Endothelial cell (in vitro differentiated cells): ENCODE measurements around the gene PPP2R2B. TPM values are rescaled to one million over a fixed set of nuclear protein-coding genes. Genes with fewer than 3 reads are reported as not detected.

Source experiments
- DNase-seq: peaks from one replicate; pipeline ENCODE4 v3.0.0; 2021; ENCODE audit warnings: low spot score
- H3K27ac Mint-ChIP-seq: one replicate; pipeline ENCODE4 v1.8.0; 2021; ENCODE audit warnings: mixed read lengths, inconsistent platforms; ENCODE audit not compliant: unreplicated experiment
- H3K27me3 Mint-ChIP-seq: one replicate; pipeline ENCODE4 v1.8.0; 2021; ENCODE audit warnings: mild to moderate bottlenecking, moderate library complexity, mixed read lengths, inconsistent platforms; ENCODE audit not compliant: unreplicated experiment
- H3K36me3 Mint-ChIP-seq: one replicate; pipeline ENCODE4 v1.8.0; 2021; ENCODE audit warnings: mild to moderate bottlenecking, low read depth, mixed read lengths, inconsistent platforms; ENCODE audit not compliant: unreplicated experiment
- H3K4me1 Mint-ChIP-seq: one replicate; pipeline ENCODE4 v1.8.0; 2021; ENCODE audit warnings: mild to moderate bottlenecking, mixed read lengths, inconsistent platforms; ENCODE audit not compliant: unreplicated experiment
- H3K4me3 Mint-ChIP-seq: one replicate; pipeline ENCODE4 v1.8.0; 2021; ENCODE audit warnings: mild to moderate bottlenecking, mixed read lengths, inconsistent platforms; ENCODE audit not compliant: unreplicated experiment
- H3K9me3 Mint-ChIP-seq: one replicate; pipeline ENCODE4 v1.8.0; 2021; ENCODE audit warnings: mixed read lengths, inconsistent platforms; ENCODE audit not compliant: unreplicated experiment
- CTCF ChIP-seq: fragments of 200-600 bp; sonication (generic); IDR thresholded peaks from one replicate; pipeline ENCODE4 v1.5.0; 2021; ENCODE audit warnings: antibody characterized with exemption; ENCODE audit not compliant: unreplicated experiment
- total RNA-seq: library from RNA; stranded (reverse); fragmentation: NEBNext Ultra II Directional; extraction: Animal tissue kit (Norgen Biotek cat#: 25700); gene quantifications from one replicate; pipeline ENCODE4 v1.2.1, GENCODE V29; 2021; ENCODE audit not compliant: unreplicated experiment

The PPP2R2B gene
- total RNA-seq, 1 donor from 2014 or later: 0.59 TPM

GRCh38 chr5:146894753-146895521 is 16.4 kb upstream of the PPP2R2B start:
- H3K4me1 Mint-ChIP-seq: peaks cover 9% of the 10 kb centered on the region
- H3K4me3 Mint-ChIP-seq: no peak overlapping the region
- no peaks in the 10 kb centered on the region for H3K9me3 Mint-ChIP-seq
- no peaks in the 10 kb centered on the region for H3K27me3 Mint-ChIP-seq
- DNase-seq: no peak
- H3K27ac Mint-ChIP-seq: no peak overlapping the region
- no peaks in the 10 kb centered on the region for H3K36me3 Mint-ChIP-seq
- TF ChIP-seq CTCF: no peak

DNA sequence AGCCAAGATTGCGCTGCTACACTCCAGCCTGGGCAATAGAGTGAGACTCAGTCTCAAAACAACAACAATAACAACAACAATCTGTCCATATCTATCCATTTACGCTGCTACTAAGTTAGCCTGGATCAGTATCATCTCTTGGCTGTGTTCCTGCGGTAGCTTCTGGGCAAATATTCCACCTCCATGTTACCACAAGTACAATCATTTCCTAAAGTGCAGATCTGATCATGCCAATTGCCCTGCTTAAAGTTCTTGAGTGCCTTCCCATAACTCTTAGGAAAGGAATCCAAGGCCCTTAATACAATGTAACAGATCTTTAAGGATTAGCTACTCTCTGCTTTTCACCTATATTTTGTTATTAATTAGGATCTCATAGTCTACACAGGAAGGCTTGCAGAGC is 15.4 kb upstream of the PPP2R2B start:
- no peak overlapping the region for H3K27ac Mint-ChIP-seq
- H3K4me1 Mint-ChIP-seq: peaks cover 9% of the 10 kb centered on the region
- H3K36me3 Mint-ChIP-seq: no peaks in the 10 kb centered on the region
- no peaks in the 10 kb centered on the region for H3K9me3 Mint-ChIP-seq
- H3K27me3 Mint-ChIP-seq: no peaks in the 10 kb centered on the region
- no peak for TF ChIP-seq CTCF
- DNase-seq: no peak
- H3K4me3 Mint-ChIP-seq: no peak overlapping the region

DNA sequence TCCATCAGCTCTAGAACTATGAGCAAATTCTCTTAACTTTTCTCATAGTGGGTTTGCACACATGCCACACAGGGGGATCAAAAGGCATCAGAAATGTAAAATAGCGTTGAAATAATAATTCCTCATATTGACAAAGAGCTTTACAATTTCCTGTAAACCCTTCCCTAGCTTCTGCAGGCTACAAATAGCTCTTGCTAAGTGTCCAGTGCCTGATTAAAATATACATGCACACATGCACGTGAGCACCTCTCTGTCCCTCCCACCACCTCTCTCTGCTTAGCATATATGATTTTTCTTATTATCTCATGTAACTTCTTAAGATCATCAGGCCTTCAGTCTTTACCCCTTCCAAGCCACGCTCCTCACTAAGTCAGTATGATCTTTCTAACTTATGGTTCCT is 13.7 kb upstream of the PPP2R2B start:
- peaks cover 3% of the 10 kb centered on the region for H3K27me3 Mint-ChIP-seq
- no peaks in the 10 kb centered on the region for H3K36me3 Mint-ChIP-seq
- DNase-seq: no peak
- no peak overlapping the region for H3K27ac Mint-ChIP-seq
- H3K4me1 Mint-ChIP-seq: peaks cover 9% of the 10 kb centered on the region
- no peaks in the 10 kb centered on the region for H3K9me3 Mint-ChIP-seq
- no peak for TF ChIP-seq CTCF
- no peak overlapping the region for H3K4me3 Mint-ChIP-seq

DNA sequence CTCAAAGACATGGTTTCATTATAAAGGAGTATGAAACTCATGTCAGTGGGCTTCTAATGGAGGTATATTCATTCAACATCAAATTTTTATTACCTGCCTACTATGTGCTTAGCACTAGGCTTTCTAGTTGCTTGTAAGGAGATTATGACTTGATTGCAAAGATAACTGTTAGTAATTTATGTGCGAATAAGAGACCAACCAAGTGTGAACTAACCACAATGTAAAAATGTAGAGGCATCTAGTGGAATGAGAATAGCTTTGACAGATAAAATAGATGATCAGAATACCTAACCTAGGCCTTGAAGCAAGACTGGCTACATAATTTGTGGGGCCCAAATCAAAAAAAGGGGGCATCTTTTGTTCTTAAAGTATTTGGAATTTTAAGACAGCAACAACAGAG is 13.0 kb upstream of the PPP2R2B start:
- Mint-ChIP-seq H3K4me1 (peaks cover 9% of the 10 kb centered on the region), H3K9me3 (no peaks in the 10 kb centered on the region), H3K27ac (no peak overlapping the region), H3K27me3 (peaks cover 3% of the 10 kb centered on the region), H3K36me3 (no peaks in the 10 kb centered on the region), H3K4me3 (no peak overlapping the region)
- no peak for TF ChIP-seq CTCF
- DNase-seq: no peak

- Mint-ChIP-seq H3K27ac (no peak overlapping the region), H3K4me1 (peaks cover 9% of the 10 kb centered on the region), H3K9me3 (no peaks in the 10 kb centered on the region), H3K27me3 (peaks cover 3% of the 10 kb centered on the region), H3K36me3 (no peaks in the 10 kb centered on the region), H3K4me3 (no peak overlapping the region)
- no peak for DNase-seq
- no peak for TF ChIP-seq CTCF
Measured at GRCh38 chr5:146890731-146891440, 12.3 kb upstream of the PPP2R2B start.
